AG09319 (cell line): ENCODE results near the gene FAM78B.

Source experiments
- DNase-seq: peaks from one replicate; pipeline ENCODE4 v3.0.0-alpha.2; 2010; ENCODE audit warnings: low read depth; ENCODE audit errors: extremely low read depth
- TF ChIP-seq, protein P1 (sequence below): IDR thresholded peaks from 2 replicates; pipeline ENCODE4 v1.5.1; 2011; ENCODE audit warnings: low read depth, mild to moderate bottlenecking, inconsistent platforms, low read length, moderate library complexity

Gene FAM78B

DNA sequence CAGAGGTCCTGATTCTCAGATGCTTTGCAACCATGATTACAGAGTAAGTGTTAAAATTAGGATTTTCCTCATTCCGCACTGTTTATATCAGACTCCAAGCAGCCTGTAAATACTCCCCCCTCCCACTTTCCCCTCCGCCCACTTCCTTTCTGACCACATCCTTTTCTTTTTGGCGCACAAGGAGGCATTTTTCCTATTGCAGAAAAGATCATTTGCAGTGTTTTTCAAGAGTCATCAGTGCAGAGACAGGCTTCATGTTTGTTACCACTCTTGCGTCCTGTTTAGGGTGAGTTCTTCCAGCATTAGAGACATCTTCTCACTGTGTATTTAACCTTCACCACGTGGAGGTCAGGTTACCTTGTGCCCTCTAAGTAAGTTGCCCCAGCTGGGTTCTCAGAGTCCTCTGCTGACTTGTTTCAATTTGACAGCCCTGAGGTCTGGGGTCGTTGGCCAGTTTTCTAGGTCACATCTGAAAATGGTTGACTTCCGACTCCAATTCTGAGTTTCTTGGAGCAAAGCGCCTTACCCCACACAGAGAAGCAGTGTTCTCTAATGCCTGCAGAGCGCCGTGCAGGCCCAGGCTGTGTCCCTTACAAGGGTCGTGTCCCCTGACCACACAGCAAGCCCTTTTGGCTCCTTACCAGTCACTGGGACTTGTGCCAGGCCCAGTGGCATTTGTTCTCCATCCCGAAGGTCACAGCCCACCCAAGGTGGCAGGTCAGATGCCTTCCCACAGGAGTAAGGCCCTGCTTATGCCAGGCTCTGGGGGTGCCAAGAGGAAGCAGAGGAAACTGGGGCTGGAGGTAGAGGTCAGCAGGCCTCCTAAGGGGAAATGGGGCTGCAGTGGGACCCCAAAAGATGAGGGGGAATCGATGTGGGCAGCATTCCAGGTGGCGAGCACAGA is 85.6 kb downstream of the FAM78B start:
- TF ChIP-seq, protein P1, sequence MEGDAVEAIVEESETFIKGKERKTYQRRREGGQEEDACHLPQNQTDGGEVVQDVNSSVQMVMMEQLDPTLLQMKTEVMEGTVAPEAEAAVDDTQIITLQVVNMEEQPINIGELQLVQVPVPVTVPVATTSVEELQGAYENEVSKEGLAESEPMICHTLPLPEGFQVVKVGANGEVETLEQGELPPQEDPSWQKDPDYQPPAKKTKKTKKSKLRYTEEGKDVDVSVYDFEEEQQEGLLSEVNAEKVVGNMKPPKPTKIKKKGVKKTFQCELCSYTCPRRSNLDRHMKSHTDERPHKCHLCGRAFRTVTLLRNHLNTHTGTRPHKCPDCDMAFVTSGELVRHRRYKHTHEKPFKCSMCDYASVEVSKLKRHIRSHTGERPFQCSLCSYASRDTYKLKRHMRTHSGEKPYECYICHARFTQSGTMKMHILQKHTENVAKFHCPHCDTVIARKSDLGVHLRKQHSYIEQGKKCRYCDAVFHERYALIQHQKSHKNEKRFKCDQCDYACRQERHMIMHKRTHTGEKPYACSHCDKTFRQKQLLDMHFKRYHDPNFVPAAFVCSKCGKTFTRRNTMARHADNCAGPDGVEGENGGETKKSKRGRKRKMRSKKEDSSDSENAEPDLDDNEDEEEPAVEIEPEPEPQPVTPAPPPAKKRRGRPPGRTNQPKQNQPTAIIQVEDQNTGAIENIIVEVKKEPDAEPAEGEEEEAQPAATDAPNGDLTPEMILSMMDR, result no peak
- DNase-seq, result no peak

DNA sequence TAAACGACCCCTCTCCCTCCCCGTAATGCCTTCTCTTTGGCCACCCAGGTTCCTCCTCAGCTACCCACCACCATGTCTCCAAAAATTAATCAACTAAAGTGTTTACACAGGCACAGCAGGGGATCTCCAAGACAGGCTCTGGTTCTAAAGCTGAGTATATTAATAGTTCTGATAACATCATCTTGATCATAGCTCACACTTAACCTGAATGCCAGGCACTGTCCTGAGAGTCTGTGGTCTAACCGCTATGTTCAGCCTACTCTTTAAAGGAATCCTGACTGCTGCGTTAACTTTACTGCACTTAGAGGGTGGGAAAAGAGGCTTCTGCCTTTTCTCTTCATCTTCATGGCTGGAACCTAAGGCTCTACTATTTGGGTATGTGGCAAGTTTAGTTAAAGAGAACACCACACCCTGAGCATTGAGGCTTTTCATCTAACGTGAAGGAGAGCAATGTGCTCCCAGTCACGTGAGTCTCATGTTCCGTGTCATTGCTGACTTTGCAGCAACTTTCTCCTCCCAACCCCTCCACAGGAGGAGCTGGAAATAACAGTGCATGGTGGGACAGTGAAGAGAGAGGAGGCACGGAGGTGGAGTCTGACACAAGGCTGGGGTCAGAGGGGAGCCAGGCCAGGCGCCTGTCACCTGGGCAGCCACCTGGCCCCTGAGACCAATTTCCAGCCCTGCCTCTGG is 86.4 kb downstream of the FAM78B start:
- DNase-seq, result no peak

DNA sequence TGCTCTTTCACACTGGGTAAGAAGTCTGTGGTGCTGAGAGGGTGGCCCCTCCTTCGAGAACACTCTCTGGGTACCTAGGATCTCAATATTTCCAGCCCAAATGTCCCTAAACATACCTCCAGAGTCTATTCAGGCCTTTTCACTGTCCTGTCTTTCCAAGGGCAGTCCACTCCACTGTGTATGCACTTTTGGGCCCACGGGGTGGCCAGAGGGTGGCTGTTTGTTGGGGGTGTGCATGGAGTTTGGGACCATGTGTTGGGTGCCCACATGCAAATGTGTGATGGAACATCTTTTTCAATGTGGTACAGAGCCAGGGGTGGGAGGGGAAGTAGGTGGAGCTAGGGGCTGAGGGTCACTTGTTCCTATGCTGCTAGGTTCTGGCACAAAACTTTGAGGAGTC is 87.5 kb downstream of the FAM78B start:
- TF ChIP-seq, protein P1, result no peak
- DNase-seq, result no peak

More for the DNA sequence above, 86.4 kb downstream of the FAM78B start:
- TF ChIP-seq, protein P1, result no peak

DNA sequence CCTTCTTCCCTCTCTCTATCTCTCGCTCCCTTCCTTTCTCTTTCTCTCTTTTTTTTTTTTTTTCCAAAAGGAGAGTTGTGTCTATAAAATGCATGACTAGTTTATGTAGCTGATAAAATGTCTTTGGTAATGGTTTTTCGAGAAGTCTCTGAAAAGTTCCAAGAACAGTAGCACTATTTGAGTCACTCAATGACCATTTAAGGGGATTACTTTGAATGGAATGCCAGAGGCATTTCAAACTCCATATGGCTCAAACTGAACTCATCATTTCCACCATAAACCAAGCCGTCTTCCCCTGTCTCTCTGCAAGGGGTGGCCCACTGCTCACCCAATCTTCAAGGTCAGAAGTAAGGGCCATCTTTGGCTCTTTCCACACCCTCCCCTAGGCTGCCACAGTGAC is 93.3 kb downstream of the FAM78B start:
- no peak for DNase-seq
- TF ChIP-seq, protein P1, result no peak

DNA sequence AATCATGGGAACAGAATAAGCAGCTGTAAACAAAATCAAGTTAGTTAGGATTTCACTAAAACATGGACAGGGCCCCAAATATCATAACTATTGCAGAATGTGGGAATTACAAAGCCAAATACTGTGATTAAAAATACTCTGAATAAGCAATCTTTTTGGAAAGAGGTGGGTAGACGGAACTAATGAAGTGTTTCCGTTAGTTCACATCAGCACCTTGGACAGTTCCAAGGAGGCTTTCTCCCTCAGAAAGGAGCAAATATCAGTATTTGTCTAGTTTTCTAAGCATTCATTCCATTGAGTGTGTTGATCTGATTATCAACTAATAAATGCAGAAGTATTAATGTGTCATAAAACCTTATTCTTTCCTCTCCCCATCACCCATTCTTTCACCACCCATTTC is 97.4 kb downstream of the FAM78B start:
- no peak for DNase-seq

DNA sequence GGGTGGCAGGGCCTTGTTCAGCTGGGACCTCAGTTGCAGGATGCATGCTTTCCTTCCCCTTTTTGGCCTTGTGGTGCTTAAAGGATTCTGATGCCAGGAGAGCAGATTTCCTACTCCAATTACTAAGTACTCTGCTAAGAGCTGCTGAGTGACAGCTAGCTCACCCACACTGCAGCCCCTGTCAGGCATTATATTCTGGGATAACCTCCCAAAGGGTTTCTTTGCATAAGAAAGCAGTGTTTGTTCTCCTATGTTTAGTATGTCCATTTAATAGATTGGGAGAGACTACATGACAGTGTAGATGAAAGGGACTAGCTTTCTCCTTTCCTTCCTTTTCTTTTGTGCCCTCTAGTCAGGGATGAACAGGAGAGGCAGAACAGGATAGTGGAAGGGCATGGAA is 100.7 kb downstream of the FAM78B start:
- TF ChIP-seq, protein P1, result no peak
- DNase-seq, result no peak

More for the DNA sequence above, 97.4 kb downstream of the FAM78B start:
- TF ChIP-seq, protein P1, result no peak

DNA sequence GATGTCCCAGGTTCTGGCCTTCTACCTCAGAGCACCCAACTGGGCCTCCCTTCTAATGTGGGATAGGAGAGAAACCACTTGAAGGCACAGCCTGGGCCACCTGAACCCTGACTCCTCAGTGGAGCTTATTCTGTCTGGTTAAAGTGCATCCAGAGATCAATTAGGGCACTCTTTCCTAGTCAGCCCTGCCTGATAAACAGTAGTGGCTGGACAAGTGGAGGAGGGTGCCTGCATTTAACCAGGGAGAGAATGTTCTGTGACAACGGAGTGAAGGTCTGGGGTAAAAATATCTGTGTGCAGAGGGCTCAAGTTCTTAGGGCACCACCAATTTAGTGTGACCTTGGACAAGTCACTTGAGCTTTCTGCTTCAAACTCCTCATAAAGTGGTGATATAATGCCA is 101.8 kb downstream of the FAM78B start:
- TF ChIP-seq, protein P1, result no peak
- DNase-seq, result no peak
